Neural progenitor cell (in vitro differentiated cells): ENCODE results near the gene MTHFR.

Experiments used
- EZH2 ChIP-seq: fragments of 200-600 bp; sonication (generic); IDR thresholded peaks from 2 replicates; pipeline ENCODE4 v1.6.1; 2017; ENCODE audit warnings: antibody characterized with exemption, mild to moderate bottlenecking, moderate library complexity
- EZH2phosphoT487 ChIP-seq: fragments of 200-600 bp; sonication (generic); IDR thresholded peaks from 2 replicates; pipeline ENCODE4 v1.6.1; 2017; ENCODE audit warnings: antibody characterized with exemption
- TF ChIP-seq, protein P1 (sequence below): fragments of 200-600 bp; sonication (generic); IDR thresholded peaks from 2 replicates; pipeline ENCODE4 v1.5.1; 2017; ENCODE audit warnings: antibody characterized with exemption, mild to moderate bottlenecking

DNA sequence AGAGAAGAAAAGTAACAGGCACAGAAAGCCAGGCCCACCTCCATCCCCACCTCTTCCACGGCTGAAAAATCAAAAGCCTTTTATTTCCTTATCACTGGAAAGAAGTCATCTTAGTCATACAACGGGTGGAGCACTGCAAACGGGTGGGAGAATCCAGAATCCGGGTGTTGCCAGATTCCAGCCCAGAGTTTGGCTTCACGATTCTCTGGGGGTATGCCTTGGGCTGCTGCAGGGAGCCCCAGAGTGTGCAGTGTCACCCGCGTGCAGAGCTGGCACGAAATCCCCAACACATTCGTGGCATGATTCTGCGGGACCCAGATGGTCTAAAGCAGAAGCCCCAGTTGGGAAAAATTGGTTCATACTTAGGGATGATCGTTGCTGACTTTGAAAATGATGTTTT lies 44.4 kb upstream of the MTHFR start:
- TF ChIP-seq, protein P1, sequence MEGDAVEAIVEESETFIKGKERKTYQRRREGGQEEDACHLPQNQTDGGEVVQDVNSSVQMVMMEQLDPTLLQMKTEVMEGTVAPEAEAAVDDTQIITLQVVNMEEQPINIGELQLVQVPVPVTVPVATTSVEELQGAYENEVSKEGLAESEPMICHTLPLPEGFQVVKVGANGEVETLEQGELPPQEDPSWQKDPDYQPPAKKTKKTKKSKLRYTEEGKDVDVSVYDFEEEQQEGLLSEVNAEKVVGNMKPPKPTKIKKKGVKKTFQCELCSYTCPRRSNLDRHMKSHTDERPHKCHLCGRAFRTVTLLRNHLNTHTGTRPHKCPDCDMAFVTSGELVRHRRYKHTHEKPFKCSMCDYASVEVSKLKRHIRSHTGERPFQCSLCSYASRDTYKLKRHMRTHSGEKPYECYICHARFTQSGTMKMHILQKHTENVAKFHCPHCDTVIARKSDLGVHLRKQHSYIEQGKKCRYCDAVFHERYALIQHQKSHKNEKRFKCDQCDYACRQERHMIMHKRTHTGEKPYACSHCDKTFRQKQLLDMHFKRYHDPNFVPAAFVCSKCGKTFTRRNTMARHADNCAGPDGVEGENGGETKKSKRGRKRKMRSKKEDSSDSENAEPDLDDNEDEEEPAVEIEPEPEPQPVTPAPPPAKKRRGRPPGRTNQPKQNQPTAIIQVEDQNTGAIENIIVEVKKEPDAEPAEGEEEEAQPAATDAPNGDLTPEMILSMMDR = no peak
- TF ChIP-seq EZH2phosphoT487 = no peak
- no peak for TF ChIP-seq EZH2
